H9 (cell line): Measurements from ENCODE around the gene EEF1A2. TPM values are rescaled to one million over a fixed set of nuclear protein-coding genes. Genes with fewer than 3 reads are reported as not detected.

Experiments used
- DNase-seq: peaks from one replicate; pipeline ENCODE4 v3.0.0-alpha.2; 2017
- H2AFZ ChIP-seq: one replicate; pipeline ENCODE4 v1.6.1; 2013; ENCODE audit warnings: mild to moderate bottlenecking, low read length, control low read depth, moderate library complexity
- H2AK5ac ChIP-seq: 2 replicates; pipeline ENCODE4 v1.6.1; 2013; ENCODE audit warnings: low read length, control low read depth, mixed read lengths; ENCODE audit not compliant: insufficient read length
- H2BK120ac ChIP-seq: one replicate; pipeline ENCODE4 v1.6.1; 2013; ENCODE audit warnings: low read depth, mild to moderate bottlenecking, low read length, control low read depth, inconsistent platforms; ENCODE audit not compliant: poor library complexity, severe bottlenecking
- H2BK12ac ChIP-seq: 2 replicates; pipeline ENCODE4 v1.6.1; 2013; ENCODE audit warnings: low read length, control low read depth, mixed read lengths, low read depth; ENCODE audit not compliant: insufficient read length
- H2BK15ac ChIP-seq: 2 replicates; pipeline ENCODE4 v1.6.1; 2013; ENCODE audit warnings: low read depth, low read length, control low read depth
- H2BK20ac ChIP-seq: one replicate; pipeline ENCODE4 v1.6.1; 2013; ENCODE audit warnings: low read depth, mild to moderate bottlenecking, low read length, control low read depth, inconsistent platforms; ENCODE audit not compliant: poor library complexity, severe bottlenecking
- H2BK5ac ChIP-seq: 2 replicates; pipeline ENCODE4 v1.6.1; 2013; ENCODE audit warnings: low read length, control low read depth, mixed read lengths; ENCODE audit not compliant: insufficient read length
- H3K14ac ChIP-seq: 2 replicates; pipeline ENCODE4 v1.6.1; 2013; ENCODE audit warnings: low read length, control low read depth; ENCODE audit not compliant: insufficient read depth
- H3K18ac ChIP-seq: 2 replicates; pipeline ENCODE4 v1.6.1; 2013; ENCODE audit warnings: low read depth, mild to moderate bottlenecking, mixed read lengths, low read length, control low read depth; ENCODE audit not compliant: insufficient read length
- H3K23ac ChIP-seq: 2 replicates; pipeline ENCODE4 v1.6.1; 2013; ENCODE audit warnings: low read length, control low read depth, mixed read lengths, low read depth; ENCODE audit not compliant: insufficient read length
- H3K23me2 ChIP-seq: 2 replicates; pipeline ENCODE4 v1.6.1; 2013; ENCODE audit warnings: low read depth, mild to moderate bottlenecking, mixed read lengths, low read length, control low read depth; ENCODE audit not compliant: insufficient read length, poor library complexity, severe bottlenecking
- H3K27ac ChIP-seq: 2 replicates; pipeline ENCODE4 v1.5.1; 2013; ENCODE audit warnings: low read length, control low read depth, mixed read lengths, low read depth; ENCODE audit not compliant: insufficient read length
- H3K27me3 ChIP-seq: 2 replicates; pipeline ENCODE4 v1.6.1; 2013; ENCODE audit warnings: low read length, control low read depth, inconsistent platforms; ENCODE audit not compliant: insufficient read depth
- H3K4ac ChIP-seq: 2 replicates; pipeline ENCODE4 v1.6.1; 2013; ENCODE audit warnings: low read depth, mild to moderate bottlenecking, control low read depth, inconsistent platforms, low read length, moderate library complexity
- H3K4me1 ChIP-seq: 2 replicates; pipeline ENCODE4 v1.6.1; 2013; ENCODE audit warnings: low read length, control low read depth, inconsistent platforms; ENCODE audit not compliant: insufficient read depth
- H3K4me2 ChIP-seq: 2 replicates; pipeline ENCODE4 v1.6.1; 2013; ENCODE audit warnings: low read length, control low read depth, mixed read lengths; ENCODE audit not compliant: insufficient read length, insufficient read depth
- H3K56ac ChIP-seq: 2 replicates; pipeline ENCODE4 v1.6.1; 2013; ENCODE audit warnings: low read depth, mild to moderate bottlenecking, mixed read lengths, low read length, control low read depth; ENCODE audit not compliant: insufficient read length
- H3K79me1 ChIP-seq: 2 replicates; pipeline ENCODE4 v1.6.1; 2013; ENCODE audit warnings: low read depth, mild to moderate bottlenecking, moderate library complexity, low read length, control low read depth, inconsistent platforms; ENCODE audit not compliant: insufficient read depth, poor library complexity, severe bottlenecking
- H3K79me2 ChIP-seq: 2 replicates; pipeline ENCODE4 v1.6.1; 2013; ENCODE audit warnings: low read length, control low read depth, inconsistent platforms; ENCODE audit not compliant: insufficient read depth
- H3K9ac ChIP-seq: 2 replicates; pipeline ENCODE4 v1.6.1; 2013; ENCODE audit warnings: low read length, control low read depth, mixed read lengths; ENCODE audit not compliant: insufficient read length; ENCODE audit errors: extremely low read depth
- H3K9me3 ChIP-seq: one replicate; pipeline ENCODE4 v1.6.1; 2013; ENCODE audit warnings: low read depth, low read length, inconsistent platforms; ENCODE audit not compliant: control insufficient read depth
- H3T11ph ChIP-seq: one replicate; pipeline ENCODE4 v1.6.1; 2013; ENCODE audit warnings: mild to moderate bottlenecking, low read length, control low read depth, inconsistent platforms
- H4K20me1 ChIP-seq: one replicate; pipeline ENCODE4 v1.6.1; 2013; ENCODE audit not compliant: control insufficient read depth, insufficient read length, insufficient read depth
- H4K5ac ChIP-seq: 2 replicates; pipeline ENCODE4 v1.6.1; 2013; ENCODE audit warnings: low read depth, mild to moderate bottlenecking, mixed read lengths, low read length, control low read depth; ENCODE audit not compliant: insufficient read length
- H4K8ac ChIP-seq: replicated peaks from 2 replicates; pipeline ENCODE4 v1.6.1; 2013; ENCODE audit warnings: low read length, control low read depth, mixed read lengths, low read depth; ENCODE audit not compliant: insufficient read length
- H4K91ac ChIP-seq: 2 replicates; pipeline ENCODE4 v1.6.1; 2013; ENCODE audit warnings: low read depth, mild to moderate bottlenecking, moderate library complexity, mixed read lengths, low read length, control low read depth; ENCODE audit not compliant: insufficient read length
- H3K27ac Mint-ChIP-seq, 3 experiments: 2 replicates in 2 of 3; 3 replicates in 1 of 3; pipeline ENCODE4 v1.8.0; 2020 to 2021; ENCODE audit warnings: mixed read lengths in 3 of 3, mild to moderate bottlenecking in 1 of 3, moderate library complexity in 1 of 3
- H3K27me3 Mint-ChIP-seq: 2 replicates; pipeline ENCODE4 v1.8.0; 2021; ENCODE audit warnings: low read depth, mild to moderate bottlenecking, moderate library complexity, mixed read lengths
- H3K36me3 Mint-ChIP-seq, 3 experiments: 2 replicates in 2 of 3; 3 replicates in 1 of 3; pipeline ENCODE4 v1.8.0; 2020 to 2021; ENCODE audit warnings: low read depth in 3 of 3, mixed read lengths in 3 of 3; ENCODE audit not compliant: insufficient read depth in 1 of 3
- H3K4me1 Mint-ChIP-seq, 2 experiments: 2 replicates each; pipeline ENCODE4 v1.8.0; 2020; ENCODE audit warnings: mixed read lengths in 2 of 2
- H3K4me3 Mint-ChIP-seq, 2 experiments: 2 replicates in 1 of 2; 3 replicates in 1 of 2; pipeline ENCODE4 v1.8.0; 2020 to 2021; ENCODE audit warnings: mild to moderate bottlenecking in 2 of 2, mixed read lengths in 2 of 2, moderate library complexity in 1 of 2
- H3K9me3 Mint-ChIP-seq, 2 experiments: 2 replicates in 1 of 2; 3 replicates in 1 of 2; pipeline ENCODE4 v1.8.0; 2020; ENCODE audit warnings: mild to moderate bottlenecking in 2 of 2, mixed read lengths in 2 of 2, moderate library complexity in 1 of 2
- WGBS: extraction: QIAGEN DNeasy Blood & Tissue Kit; methylation state at CpG from one replicate; pipeline ENCODE4 v1.1.7; 2013; ENCODE audit warnings: missing lambda C conversion rate, low lambda C conversion rate, mixed read lengths; ENCODE audit not compliant: insufficient read length; ENCODE audit errors: extremely low coverage; 5-methylcytosine and 5-hydroxymethylcytosine counted together
- total RNA-seq: library from RNA; stranded (reverse); gene quantifications from 2 replicates; pipeline ENCODE4 v1.2.1, GENCODE V29; 2021
- TF ChIP-seq, protein P1 (sequence below): fragments of 200-600 bp; sonication (generic); conservative IDR thresholded peaks from 3 replicates; pipeline ENCODE4 v1.8.0; 2021; ENCODE audit warnings: antibody characterized with exemption, mild to moderate bottlenecking

Gene EEF1A2
- total RNA-seq, 1 experiment from 2014 or later: 27.4 TPM

DNA sequence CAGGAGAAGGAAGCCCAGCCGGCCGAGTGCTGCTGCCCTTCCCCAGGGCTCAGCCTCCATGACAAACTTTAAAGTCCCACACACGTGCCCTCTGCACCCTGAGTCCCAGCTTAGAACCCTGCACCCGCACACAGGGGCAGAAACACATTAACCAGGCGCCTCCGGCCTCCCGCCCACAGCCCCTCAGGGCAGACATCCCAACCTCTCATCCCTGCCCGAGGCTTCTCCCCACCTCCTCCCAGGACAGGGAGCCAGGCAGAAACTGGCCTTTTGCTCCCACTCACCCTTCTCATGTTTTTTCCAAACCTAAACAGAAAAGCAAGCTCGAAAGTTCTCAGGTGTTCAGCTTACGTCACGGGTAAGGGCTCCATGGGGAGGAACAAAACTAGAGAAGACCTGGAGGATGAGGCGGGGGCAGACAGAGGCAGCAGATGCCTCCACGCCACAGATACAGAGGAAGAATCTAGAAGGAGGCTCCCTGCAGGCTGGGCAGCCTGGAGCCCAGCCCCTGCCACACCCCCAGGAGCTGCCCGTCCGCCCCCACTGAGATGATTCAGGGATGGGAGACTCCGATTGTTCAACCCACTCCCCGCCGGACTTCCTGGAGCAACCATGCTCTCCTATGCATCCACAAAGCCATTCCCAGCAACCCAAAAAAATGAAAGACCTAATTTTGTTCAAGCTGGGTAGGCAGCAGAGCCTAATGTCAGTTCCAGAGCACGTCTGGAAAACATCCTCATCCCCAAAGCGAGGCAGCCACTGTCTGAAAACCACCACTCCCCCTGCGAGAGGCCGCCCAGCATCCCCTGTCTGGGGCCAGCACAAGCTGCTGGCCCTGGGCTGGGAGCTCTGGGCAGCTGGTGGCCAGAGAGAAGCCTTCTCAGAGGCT is 35.2 kb downstream of the EEF1A2 start:
- Mint-ChIP-seq H3K4me3 (no peak overlapping the region), H3K9me3 (no peaks in the 10 kb centered on the region)

More for the DNA sequence above, 35.2 kb downstream of the EEF1A2 start:
- no peaks in the 10 kb centered on the region for H3K79me1 ChIP-seq
- WGBS: no CpG with 5 or more reads among the region's 22 CpGs
- H2AK5ac ChIP-seq: no peak overlapping the region
- H3K79me2 ChIP-seq: peaks cover 4% of the 10 kb centered on the region; the same call in 1 of the 2 replicates
- no peaks in the 10 kb centered on the region for H3K27me3 ChIP-seq
- no peaks in the 10 kb centered on the region for H4K20me1 ChIP-seq
- H2BK5ac ChIP-seq: no peak overlapping the region
- no peak overlapping the region for H3K14ac ChIP-seq
- H3T11ph ChIP-seq: no peak overlapping the region
- H3K18ac ChIP-seq: no peak overlapping the region
- peak overlapping the region; percentile 14 to 64 (median 40); a peak in 4 of 7 replicates for H3K27ac Mint-ChIP-seq
- no peak overlapping the region for H4K5ac ChIP-seq
- H3K56ac ChIP-seq: no peak overlapping the region
- H3K4me1 ChIP-seq: no peaks in the 10 kb centered on the region
- no peak for DNase-seq
- H3K9ac ChIP-seq: no peak overlapping the region
- no peak overlapping the region for H2BK120ac ChIP-seq
- H3K27me3 Mint-ChIP-seq: no peaks in the 10 kb centered on the region; the same call in 1 of the 2 replicates
- TF ChIP-seq, protein P1, sequence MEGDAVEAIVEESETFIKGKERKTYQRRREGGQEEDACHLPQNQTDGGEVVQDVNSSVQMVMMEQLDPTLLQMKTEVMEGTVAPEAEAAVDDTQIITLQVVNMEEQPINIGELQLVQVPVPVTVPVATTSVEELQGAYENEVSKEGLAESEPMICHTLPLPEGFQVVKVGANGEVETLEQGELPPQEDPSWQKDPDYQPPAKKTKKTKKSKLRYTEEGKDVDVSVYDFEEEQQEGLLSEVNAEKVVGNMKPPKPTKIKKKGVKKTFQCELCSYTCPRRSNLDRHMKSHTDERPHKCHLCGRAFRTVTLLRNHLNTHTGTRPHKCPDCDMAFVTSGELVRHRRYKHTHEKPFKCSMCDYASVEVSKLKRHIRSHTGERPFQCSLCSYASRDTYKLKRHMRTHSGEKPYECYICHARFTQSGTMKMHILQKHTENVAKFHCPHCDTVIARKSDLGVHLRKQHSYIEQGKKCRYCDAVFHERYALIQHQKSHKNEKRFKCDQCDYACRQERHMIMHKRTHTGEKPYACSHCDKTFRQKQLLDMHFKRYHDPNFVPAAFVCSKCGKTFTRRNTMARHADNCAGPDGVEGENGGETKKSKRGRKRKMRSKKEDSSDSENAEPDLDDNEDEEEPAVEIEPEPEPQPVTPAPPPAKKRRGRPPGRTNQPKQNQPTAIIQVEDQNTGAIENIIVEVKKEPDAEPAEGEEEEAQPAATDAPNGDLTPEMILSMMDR: no peak
- no peak overlapping the region for H4K91ac ChIP-seq
- H3K4me2 ChIP-seq: no peak overlapping the region
- no peak overlapping the region for H3K4ac ChIP-seq
- no peak overlapping the region for H4K8ac ChIP-seq
- H3K36me3 Mint-ChIP-seq: peaks cover 0 to 15% (median 0%) of the 10 kb centered on the region in 3 experiments; a peak in 2 of 7 replicates
- no peak overlapping the region for H2AFZ ChIP-seq
- H3K23me2 ChIP-seq: no peaks in the 10 kb centered on the region
- no peak overlapping the region for H3K23ac ChIP-seq
- no peaks in the 10 kb centered on the region for H3K9me3 ChIP-seq
- H3K27ac ChIP-seq: no peak overlapping the region
- H3K4me1 Mint-ChIP-seq: peaks cover 21 to 41% of the 10 kb centered on the region in 2 experiments
- H2BK15ac ChIP-seq: no peak overlapping the region
- no peak overlapping the region for H2BK12ac ChIP-seq
- H2BK20ac ChIP-seq: no peak overlapping the region
